Aorta (tissue), 5 donors: ENCODE data around the gene MPG. TPM values are rescaled to one million over a fixed set of nuclear protein-coding genes. Genes with fewer than 3 reads are reported as not detected.
"Not testable (repeated sequence)": the region's sequence is repeated elsewhere in the genome, so short reads cannot be mapped to it uniquely, and the experiment has no call there.

ENCODE experiments used
- ATAC-seq: fragments of 200-7000 bp; cut with Tn5 transposase; one replicate; pipeline ENCODE4 v1.9.1; 2022; ENCODE audit warnings: moderate library complexity; ENCODE audit not compliant: low FRiP score
- DNase-seq, 2 donors: peaks; one replicate each; pipeline ENCODE4 v3.0.0-alpha.2; 2020
- H3K27ac ChIP-seq, 2 donors: one replicate each; pipeline ENCODE4 v1.5.1; 2013; ENCODE audit warnings: low read length in 2 of 2, mild to moderate bottlenecking in 2 of 2, moderate library complexity in 2 of 2, control low read depth in 1 of 2, inconsistent platforms in 1 of 2, low read depth in 1 of 2
- H3K27me3 ChIP-seq, 2 donors: one replicate each; pipeline ENCODE4 v1.6.1; 2013; ENCODE audit warnings: control low read depth in 1 of 2, low read length in 1 of 2, mild to moderate bottlenecking in 1 of 2, moderate library complexity in 1 of 2; ENCODE audit not compliant: insufficient read depth in 2 of 2, control insufficient read depth in 1 of 2
- H3K36me3 ChIP-seq, 2 donors: one replicate each; pipeline ENCODE4 v1.6.1; 2013; ENCODE audit warnings: control low read depth in 1 of 2, low read length in 1 of 2, mild to moderate bottlenecking in 1 of 2; ENCODE audit not compliant: insufficient read depth in 2 of 2, control insufficient read depth in 1 of 2
- H3K4me1 ChIP-seq, 2 donors: one replicate each; pipeline ENCODE4 v1.6.1; 2013; ENCODE audit warnings: low read length in 2 of 2, control low read depth in 1 of 2, mild to moderate bottlenecking in 1 of 2, moderate library complexity in 1 of 2; ENCODE audit not compliant: insufficient read depth in 2 of 2, control insufficient read depth in 1 of 2
- H3K4me3 ChIP-seq, 2 donors: one replicate each; pipeline ENCODE4 v1.5.1; 2013; ENCODE audit warnings: low read length in 2 of 2, control low read depth in 1 of 2, mild to moderate bottlenecking in 1 of 2
- H3K9me3 ChIP-seq: one replicate; pipeline ENCODE4 v1.6.1; 2013; ENCODE audit warnings: mild to moderate bottlenecking, low read length; ENCODE audit not compliant: control insufficient read depth
- WGBS, 2 donors: extraction: QIAGEN DNeasy Blood & Tissue Kit; methylation state at CpG; one replicate each; pipeline ENCODE4 v1.1.7; 2013; 5-methylcytosine and 5-hydroxymethylcytosine counted together
- intact Hi-C, 2 donors: fragments of 100-400 bp; cut with DNase I; formaldehyde crosslinking; loops; one replicate each; pipeline versions ENCODE4 v1.14.2 to v1.15.0; 2022
- polyA plus RNA-seq, 2 donors: library from polyadenylated mRNA; stranded (reverse); fragments of 200-250 nt; gene quantifications; one replicate each; pipeline ENCODE4 v1.2.3, GENCODE V29; 2013
- total RNA-seq, 2 donors: library from RNA; stranded (reverse); fragmentation: NEBNext Ultra II Directional; extraction: Animal tissue kit (Norgen Biotek cat#: 25700); gene quantifications; one replicate each; pipeline ENCODE4 v1.2.1, GENCODE V29; 2021
- donor health status: healthy with polysubstance abuse.
- donor health status: Bipolar disorder and iron deficiency.
- donor health status: DM: no; HTN: no; CAD: no.
- donor health status: DM: no; HTN: no; CAD: no.
- donor health status: DM: yes; HTN: yes; CAD: no.

MPG gene
- total and polyA plus RNA-seq, 4 donors: 56.2 to 213 (median 74.1) TPM

GRCh38 chr16:36336-36984, 41.6 kb upstream of the MPG start:
- Histone ChIP-seq H3K4me3 (no peak overlapping the region), H3K9me3 (no peaks in the 10 kb centered on the region), H3K27me3 (no peaks in the 10 kb centered on the region), H3K4me1 (no peaks in the 10 kb centered on the region), H3K36me3 (no peaks in the 10 kb centered on the region), H3K27ac (no peak overlapping the region)
- intact Hi-C loops: no loop called here
- 90 to 91% methylated on average over 15 of the region's 15 CpGs for WGBS, 2 donors
- ATAC-seq (no peak), DNase-seq (no peak)

- intact Hi-C loops: no loop called here
- DNase-seq (no peak), ATAC-seq (no peak)
- Histone ChIP-seq H3K4me1 (no peaks in the 10 kb centered on the region), H3K27ac (no peak overlapping the region), H3K27me3 (no peaks in the 10 kb centered on the region), H3K4me3 (no peak overlapping the region), H3K9me3 (no peaks in the 10 kb centered on the region), H3K36me3 (no peaks in the 10 kb centered on the region)
- 85 to 95% methylated on average over 5 of the region's 5 CpGs for WGBS, 2 donors
Observed at GRCh38 chr16:37511-37910, 40.5 kb upstream of the MPG start.

GRCh38 chr16:38206-38605, 39.8 kb upstream of the MPG start:
- H3K27me3 ChIP-seq, ATAC-seq, intact Hi-C loops, H3K36me3 ChIP-seq, H3K4me3 ChIP-seq, H3K27ac ChIP-seq, H3K4me1 ChIP-seq, H3K9me3 ChIP-seq: not testable (repeated sequence)
- WGBS, 2 donors: 92 to 93% methylated on average over 11 of the region's 11 CpGs
- DNase-seq: peak in 1 of 2 donors; percentile 36

DNA sequence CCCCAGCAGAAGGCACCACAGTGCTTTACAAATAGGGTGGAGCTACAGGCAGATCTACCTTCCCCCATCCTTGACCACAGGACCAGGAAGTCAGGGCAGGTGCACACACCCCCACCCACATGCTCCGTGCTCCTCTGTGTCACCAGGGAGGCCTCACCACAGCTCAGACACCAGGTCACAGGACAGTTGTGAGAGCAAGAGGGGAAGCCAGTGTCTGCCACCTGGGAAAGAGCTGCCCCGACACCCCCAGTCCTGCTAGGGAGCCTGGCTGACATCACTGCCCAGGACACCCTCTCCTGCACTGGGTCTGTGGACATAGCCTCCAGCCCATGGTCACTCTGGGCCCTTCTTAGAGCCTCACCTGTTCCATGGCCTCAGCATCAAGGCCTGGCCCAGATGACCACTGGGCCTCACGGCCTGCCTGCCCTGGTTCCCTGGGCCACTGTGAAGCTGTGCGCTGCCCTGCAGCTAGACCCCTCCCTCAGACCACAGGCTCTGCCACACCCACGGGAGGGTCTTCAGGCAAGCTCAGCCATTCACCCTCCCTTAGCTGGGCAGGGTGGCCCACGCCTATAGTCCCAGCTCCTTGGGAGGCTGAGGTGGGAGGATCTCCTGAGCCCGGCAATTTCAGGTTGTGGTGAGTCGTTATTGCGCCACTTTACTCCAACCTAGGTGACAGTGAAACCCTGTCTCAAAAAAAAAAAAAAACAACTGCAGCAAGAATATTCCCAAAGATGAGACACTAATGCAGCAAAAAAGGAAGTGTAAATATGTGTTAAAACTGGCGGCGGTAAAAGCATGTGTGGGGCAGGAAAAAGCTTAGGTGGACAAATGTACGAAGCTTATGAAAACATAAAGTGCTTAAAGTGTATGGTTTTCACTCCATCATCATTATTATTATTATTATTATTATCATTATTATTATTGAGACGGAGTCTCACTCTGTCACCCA, 38.8 kb upstream of the MPG start:
- no peak overlapping the region for H3K4me3 ChIP-seq
- intact Hi-C loops: no loop called here
- ATAC-seq: no peak
- H3K27me3 ChIP-seq: no peaks in the 10 kb centered on the region
- 90 to 92% methylated on average over 13 of the region's 13 CpGs for whole genome bisulfite sequencing, 2 donors
- no peak overlapping the region for H3K27ac ChIP-seq
- no peaks in the 10 kb centered on the region for H3K36me3 ChIP-seq
- no peaks in the 10 kb centered on the region for H3K4me1 ChIP-seq
- DNase-seq: peak in 1 of 2 donors; percentile 49
- no peaks in the 10 kb centered on the region for H3K9me3 ChIP-seq

DNA sequence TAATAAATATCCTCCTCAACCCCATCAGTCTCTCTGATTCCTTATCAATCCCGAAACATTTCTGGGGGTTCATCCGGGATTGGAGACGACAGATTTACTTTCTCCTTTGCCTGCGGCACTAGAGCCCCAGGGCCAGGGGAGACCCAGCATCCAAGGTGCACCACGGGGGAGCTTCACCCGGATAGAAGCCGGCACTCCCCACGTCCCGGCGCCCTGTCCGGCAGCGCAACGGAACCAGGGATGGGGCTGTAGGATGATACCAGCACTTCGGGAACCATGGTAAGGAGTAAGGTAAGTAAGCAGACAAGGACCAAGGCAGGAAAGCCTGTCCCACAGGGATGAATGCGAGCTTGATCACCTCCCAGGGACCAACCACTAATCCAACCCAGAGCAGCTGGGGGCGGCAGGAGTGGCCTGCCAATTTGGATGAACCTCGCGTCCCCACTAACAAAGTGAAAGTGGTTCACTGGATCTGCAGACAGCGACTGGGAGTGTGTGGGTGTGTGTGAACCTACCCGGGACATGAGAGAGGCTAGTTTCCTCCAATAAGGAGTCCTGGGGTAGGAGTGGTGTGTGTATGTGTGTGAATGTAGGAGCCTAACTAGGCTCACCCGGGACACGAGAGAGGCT, 36.5 kb upstream of the MPG start:
- ATAC-seq (no peak), DNase-seq (no peak)
- H3K36me3 ChIP-seq: peaks cover 0 to 4% of the 10 kb centered on the region in 2 donors
- no peaks in the 10 kb centered on the region for H3K9me3 ChIP-seq
- H3K4me1 ChIP-seq: no peaks in the 10 kb centered on the region
- WGBS, 2 donors: 89 to 91% methylated on average over 22 of the region's 22 CpGs
- no peak overlapping the region for H3K27ac ChIP-seq
- no peaks in the 10 kb centered on the region for H3K27me3 ChIP-seq
- intact Hi-C loops: no loop called here
- H3K4me3 ChIP-seq: no peak overlapping the region

GRCh38 chr16:42069-42457, 36.0 kb upstream of the MPG start:
- ATAC-seq: no peak
- H3K4me1 ChIP-seq: no peaks in the 10 kb centered on the region
- H3K36me3 ChIP-seq: peaks cover 0 to 4% of the 10 kb centered on the region in 2 donors
- 88% methylated on average over 11 of the region's 11 CpGs for WGBS, 2 donors
- no peaks in the 10 kb centered on the region for H3K27me3 ChIP-seq
- H3K9me3 ChIP-seq: no peaks in the 10 kb centered on the region
- no peak for DNase-seq
- H3K4me3 ChIP-seq: no peak overlapping the region
- H3K27ac ChIP-seq: no peak overlapping the region
- intact Hi-C loops: no loop called here

- Histone ChIP-seq H3K36me3 (peaks cover 0 to 6% of the 10 kb centered on the region in 2 donors), H3K27me3 (no peaks in the 10 kb centered on the region), H3K4me3 (no peak overlapping the region), H3K4me1 (no peaks in the 10 kb centered on the region), H3K27ac (no peak overlapping the region), H3K9me3 (no peaks in the 10 kb centered on the region)
- intact Hi-C loops: no loop called here
- 89 to 91% methylated on average over 4 of the region's 4 CpGs for WGBS, 2 donors
- ATAC-seq (no peak), DNase-seq (no peak)
Observed at GRCh38 chr16:42691-43090, 35.3 kb upstream of the MPG start.

DNA sequence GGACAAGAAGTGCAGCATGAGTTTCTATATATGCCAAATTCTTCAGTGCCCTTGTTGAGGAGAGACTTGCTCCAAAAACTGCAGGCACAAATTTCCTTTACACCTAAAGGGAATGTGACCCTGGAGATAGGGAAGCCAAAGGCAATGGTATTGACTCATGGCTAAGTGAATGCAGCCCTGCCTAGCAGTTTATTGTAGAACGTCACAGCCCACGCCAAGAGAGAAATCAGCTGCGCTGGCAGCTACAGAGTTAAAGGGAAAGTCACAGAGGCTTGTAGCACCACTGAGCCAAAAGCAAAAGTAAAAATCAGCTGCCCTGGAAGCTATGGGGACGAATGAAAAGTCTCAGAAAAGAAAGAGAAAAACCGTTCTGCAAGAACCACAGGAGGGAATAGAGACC, 34.7 kb upstream of the MPG start:
- H3K36me3 ChIP-seq: peaks cover 0 to 6% of the 10 kb centered on the region in 2 donors

More for the DNA sequence above, 34.7 kb upstream of the MPG start:
- Histone ChIP-seq H3K4me3 (no peak overlapping the region), H3K4me1 (no peaks in the 10 kb centered on the region), H3K27me3 (no peaks in the 10 kb centered on the region), H3K9me3 (no peaks in the 10 kb centered on the region), H3K27ac (no peak overlapping the region)
- intact Hi-C loops: no loop called here
- 75 to 78% methylated on average over 5 of the region's 5 CpGs for WGBS, 2 donors
- ATAC-seq: no peak
- no peak for DNase-seq
